ENCODE results near the gene SLC44A3.

GRCh38 chr1:94919241-94920030, 99.3 kb downstream of the SLC44A3 start:
- TF ChIP-seq, protein P1, sequence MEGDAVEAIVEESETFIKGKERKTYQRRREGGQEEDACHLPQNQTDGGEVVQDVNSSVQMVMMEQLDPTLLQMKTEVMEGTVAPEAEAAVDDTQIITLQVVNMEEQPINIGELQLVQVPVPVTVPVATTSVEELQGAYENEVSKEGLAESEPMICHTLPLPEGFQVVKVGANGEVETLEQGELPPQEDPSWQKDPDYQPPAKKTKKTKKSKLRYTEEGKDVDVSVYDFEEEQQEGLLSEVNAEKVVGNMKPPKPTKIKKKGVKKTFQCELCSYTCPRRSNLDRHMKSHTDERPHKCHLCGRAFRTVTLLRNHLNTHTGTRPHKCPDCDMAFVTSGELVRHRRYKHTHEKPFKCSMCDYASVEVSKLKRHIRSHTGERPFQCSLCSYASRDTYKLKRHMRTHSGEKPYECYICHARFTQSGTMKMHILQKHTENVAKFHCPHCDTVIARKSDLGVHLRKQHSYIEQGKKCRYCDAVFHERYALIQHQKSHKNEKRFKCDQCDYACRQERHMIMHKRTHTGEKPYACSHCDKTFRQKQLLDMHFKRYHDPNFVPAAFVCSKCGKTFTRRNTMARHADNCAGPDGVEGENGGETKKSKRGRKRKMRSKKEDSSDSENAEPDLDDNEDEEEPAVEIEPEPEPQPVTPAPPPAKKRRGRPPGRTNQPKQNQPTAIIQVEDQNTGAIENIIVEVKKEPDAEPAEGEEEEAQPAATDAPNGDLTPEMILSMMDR (IDR thresholded peaks at IDR 0.05) = no peak
- no peak for TF ChIP-seq POLR2AphosphoS5 (IDR thresholded peaks at IDR 0.05)
- no peak for TF ChIP-seq POLR2A (IDR thresholded peaks at IDR 0.05)
- TF ChIP-seq EP300 (IDR thresholded peaks at IDR 0.05) = no peak
